ENCODE results near the gene NOM1. TPM values are rescaled to one million over a fixed set of nuclear protein-coding genes. Genes with fewer than 3 reads are reported as not detected.
A peak's percentile ranks its signal among the peaks of the same experiment; 100 is the strongest.
"Not testable (repeated sequence)": the region's sequence is repeated elsewhere in the genome, so short reads cannot be mapped to it uniquely, and the experiment has no call there.

NOM1 gene
- total RNA-seq, 1 donor from 2014 or later: 20.1 TPM

DNA sequence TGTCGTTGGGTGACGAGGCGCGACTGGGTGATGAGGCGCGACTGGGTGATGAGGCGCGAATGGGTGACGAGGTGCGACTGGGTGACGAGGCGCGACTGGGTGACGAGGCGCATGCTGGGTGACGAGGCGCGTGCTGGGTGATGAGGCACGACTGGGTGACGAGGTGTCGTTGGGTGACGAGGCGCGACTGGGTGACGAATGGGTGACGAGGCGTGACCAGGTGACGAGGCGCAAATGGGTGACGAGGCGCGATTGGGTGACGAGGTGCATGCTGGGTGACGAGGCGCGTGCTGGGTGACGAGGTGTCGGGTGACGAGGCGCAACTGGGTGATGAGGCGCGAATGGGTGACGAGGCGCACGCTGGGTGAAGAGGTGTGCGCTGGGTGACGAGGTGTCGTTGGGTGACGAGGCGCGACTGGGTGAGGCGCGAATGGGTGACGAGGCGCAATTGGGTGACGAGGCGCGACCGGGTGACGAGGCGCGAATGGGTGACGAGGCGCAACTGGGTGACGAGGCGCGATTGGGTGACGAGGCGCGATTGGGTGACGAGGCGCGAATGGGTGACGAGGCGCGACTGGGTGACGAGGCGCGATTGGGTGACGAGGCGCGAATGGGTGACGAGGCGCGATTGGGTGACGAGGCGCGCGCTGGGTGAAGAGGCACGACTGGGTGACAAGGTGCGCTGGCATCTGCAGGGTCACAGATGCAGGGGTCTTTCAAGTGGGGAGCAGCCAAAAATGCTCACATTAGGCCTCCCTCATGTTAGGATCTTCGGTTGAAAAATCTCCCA, 7.9 kb upstream of the NOM1 start:
- DNase-seq (ENCODE audit: low read depth): no peak

DNA sequence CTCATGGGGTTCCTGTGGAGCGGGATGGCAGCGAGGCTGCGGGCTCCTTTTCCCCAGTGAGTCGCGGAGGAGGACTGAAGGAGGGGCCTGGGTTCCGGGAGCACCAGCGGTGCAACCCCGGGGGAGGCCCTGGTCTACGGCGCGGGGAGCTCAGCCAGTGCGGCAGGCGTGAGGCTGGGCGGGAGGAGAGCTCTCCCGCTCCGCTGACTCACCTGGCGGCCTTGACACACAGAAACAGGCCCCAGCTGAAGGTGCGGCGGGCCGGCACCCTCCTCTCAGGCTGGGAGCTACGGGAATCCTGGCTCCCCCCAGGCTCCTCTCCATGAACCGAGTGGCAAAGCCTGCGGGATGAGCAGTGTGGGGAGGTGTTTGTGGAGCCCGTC, 6.8 kb upstream of the NOM1 start:
- DNase-seq (ENCODE audit: low read depth): no peak

DNA sequence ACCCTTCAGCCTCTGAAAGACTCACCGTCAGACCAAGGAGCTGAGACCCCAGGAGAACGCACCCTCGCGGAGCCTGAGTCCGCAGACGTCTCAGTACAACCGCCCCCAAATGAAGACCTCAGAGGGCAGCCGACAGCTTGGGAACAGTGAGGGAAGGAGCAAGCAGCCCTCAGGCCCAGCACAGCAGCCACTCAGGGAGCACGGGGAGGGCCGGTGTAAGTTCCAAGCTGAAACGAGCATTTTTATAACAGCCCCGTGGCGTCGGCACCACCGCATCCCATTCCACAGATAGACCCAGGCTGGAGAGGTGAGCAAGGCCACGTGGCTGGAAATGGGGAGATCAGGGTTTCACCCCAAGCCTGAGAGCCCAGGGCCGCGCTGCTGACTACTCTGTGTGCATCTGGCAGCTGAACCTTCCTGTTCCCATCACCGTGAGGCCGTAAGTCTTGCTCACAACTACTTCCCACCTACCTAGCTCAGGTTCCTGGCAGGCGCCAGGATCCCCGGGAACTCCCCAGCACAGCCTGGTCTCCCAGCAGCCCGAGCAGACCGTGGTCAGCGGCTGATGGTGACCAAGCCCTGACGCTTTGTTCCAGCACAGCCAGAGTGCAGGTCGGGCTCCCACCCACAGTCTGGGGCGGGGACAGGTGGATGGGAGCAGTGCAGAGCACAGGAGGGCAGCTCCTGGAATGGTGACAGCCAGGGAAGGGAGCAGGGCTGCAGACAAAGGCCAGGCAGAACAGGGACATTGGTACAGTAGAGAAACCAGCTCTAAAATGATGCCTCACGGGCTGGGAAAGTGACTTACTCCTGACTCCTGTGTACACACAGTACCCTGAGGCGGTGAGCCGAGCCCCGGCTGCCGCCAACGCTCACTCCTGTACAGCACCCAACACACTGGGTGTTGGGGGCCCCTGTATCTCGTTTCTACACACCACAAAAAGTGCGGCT, 6.1 kb upstream of the NOM1 start:
- peak; percentile 35 for DNase-seq (ENCODE audit: low read depth)

DNA sequence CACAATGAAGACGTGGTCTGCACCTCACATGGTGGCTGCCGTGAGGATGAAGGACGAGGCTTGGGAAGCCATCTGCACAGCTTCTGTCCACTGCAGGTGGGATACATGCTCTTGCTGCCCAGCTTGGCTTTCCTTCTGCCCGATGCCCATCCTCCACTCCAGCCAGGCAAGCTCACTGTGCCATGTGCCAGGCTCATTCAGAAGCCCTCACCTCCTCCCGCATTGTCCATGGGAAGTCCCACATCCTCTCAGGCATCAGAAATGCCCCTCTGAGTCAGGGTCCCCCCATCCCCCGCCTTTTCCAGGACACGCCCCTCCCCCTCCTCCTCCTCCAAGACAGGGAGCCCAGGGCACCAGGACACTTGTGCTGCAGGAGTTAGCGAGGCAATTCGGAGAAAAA, 4.6 kb upstream of the NOM1 start:
- no peak for DNase-seq (ENCODE audit: low read depth)

DNA sequence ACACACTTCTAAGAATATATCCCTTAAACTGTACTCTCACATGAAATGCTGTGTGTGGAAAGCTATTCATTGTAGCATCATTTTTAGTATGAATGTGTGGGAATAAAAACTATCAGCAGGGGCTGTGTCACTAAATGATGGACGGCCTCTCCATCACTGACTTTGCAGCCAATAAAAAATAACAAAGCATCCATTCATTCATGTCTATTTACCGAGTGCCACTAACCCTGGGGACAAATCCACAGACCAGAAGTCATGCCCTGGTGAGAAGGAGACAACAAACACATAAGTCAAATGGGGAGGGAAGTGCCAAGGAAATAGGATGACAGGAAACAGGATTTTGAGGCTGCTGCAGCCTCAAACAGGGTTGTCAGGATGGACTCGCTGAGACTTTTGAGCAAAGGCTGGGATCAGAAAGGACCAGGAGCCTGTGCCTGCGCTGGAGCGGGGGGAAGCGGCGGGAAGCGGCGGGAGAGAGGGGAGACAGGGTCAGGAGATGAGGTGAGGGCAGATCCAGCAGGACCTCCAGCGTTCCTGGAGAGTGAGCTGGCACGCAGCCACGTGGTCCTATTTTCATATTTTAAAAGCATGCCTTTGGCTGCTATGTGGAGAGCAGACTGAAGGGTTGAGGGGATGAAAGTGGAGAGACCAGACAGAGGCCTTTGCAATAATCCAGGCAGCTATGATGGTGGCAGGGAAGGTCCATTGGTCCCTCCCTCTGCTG, 2.2 kb upstream of the NOM1 start:
- DNase-seq (ENCODE audit: low read depth): no peak

DNA sequence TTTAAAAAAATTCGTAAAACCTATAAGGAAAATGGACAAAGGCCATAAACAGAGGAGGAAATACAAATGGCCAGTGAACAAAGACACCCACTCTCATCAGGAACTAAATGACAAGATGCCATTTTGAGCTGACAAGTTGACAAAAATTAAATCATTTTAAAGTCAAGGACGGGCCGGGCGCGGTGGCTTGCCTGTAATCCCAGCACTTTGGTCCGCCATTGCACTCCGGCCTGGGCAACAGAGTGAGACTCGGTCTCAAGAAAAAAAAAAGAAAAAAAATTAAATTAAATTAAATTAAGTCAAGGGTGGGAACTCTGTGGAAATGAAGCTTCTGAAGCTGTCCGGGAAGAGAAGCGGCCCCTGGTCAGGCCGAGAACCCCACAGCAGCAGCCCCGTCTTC, 1.2 kb upstream of the NOM1 start:
- DNase-seq (ENCODE audit: low read depth): no peak

DNA sequence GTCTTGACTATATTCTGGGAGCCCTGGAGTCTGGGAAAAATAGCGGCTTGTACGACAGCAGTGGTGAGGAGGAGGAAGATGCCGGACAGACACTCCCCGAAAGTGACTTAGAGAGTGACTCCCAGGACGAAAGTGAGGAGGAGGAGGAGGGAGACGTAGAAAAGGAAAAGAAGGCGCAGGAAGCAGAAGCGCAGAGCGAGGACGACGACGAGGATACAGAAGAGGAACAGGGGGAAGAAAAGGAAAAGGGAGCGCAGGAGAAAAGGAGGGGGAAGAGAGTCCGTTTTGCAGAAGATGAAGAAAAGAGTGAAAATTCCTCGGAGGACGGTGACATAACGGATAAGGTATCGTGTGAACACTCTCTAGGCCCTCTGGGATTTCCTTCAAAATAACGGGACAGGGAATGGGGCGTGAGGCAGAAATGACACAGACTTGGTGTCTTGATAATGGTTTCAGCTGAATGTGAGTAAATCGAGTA, 908 bp downstream of the NOM1 start:
- no peak for DNase-seq (ENCODE audit: low read depth)

DNA sequence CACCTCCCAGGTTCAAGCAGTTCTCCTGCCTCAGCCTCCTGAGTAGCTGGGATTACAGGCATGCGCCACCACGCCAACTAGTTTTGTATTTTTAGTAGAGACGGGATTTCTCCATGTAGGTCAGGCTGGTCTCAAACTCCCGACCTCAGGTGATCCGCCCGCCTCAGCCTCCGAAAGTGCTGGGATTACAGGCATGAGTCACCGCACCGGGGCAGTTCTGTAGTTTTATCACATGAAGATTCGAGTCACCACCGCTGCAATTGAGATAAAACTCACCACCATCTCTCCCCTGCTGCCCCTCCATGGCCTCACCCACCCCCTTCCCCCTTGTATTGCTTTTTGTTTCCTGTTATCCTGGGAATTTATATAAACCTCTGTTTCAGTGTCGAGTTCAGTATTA, 3.7 kb downstream of the NOM1 start:
- not testable (repeated sequence) for DNase-seq (ENCODE audit: low read depth)

DNA sequence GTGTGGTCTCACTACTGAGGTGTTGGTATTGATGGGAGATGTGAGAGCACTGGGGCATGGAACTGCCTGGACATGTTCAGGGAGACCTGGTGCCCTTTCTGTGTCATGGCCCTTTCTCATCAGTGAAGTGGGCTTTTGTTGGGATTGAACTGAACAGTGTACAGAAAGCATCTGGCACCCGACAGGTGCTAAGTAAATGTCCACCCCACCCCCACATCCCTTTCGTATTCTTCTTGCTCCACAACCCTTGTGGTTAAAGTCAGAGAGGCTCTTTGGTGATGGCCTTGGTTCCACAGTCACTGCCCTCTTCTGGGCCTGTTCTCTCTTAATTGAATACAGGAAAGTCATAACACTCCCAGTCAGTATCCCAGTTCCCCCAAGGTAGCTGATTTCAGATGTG, 5.4 kb downstream of the NOM1 start:
- DNase-seq (ENCODE audit: low read depth): no peak

DNA sequence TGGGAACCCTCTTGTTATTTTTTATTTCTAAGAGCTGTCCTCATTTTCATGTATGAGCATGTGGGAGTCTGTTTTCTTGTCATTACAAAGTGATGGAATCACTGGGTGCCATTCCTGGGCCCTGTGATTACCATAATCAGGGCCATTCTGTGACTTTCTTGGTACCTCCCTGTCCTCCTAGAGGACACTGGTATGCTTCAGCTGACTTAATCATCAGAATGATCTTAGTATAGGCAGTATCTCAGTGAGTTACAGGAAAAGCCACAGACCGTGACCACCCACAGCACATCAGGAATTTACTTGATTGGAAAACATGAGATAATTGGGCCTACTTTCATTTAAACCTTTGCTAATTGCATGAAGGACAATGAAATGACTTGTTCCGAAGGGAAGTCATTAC, 7.2 kb downstream of the NOM1 start:
- DNase-seq (ENCODE audit: low read depth): peak; percentile 44

DNA sequence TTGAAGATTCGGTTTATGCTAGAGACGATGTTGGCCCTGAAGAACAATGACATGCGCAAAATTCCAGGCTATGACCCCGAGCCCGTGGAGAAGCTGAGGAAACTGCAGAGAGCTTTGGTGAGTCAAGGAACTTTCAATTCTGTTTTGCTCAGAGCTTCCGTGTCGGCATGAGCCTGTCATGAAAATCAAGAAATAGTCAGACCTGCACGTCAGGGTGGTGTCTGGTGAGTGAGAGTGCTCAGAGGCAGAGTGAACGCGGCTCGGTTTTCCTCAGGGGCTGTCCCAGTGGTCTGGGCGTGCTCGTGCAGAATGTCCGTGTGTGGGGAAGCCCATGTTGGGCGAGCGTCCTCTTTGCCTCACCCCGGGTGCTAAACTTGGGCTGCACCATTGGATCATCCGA, 12.6 kb downstream of the NOM1 start:
- no peak for DNase-seq (ENCODE audit: low read depth)

DNA sequence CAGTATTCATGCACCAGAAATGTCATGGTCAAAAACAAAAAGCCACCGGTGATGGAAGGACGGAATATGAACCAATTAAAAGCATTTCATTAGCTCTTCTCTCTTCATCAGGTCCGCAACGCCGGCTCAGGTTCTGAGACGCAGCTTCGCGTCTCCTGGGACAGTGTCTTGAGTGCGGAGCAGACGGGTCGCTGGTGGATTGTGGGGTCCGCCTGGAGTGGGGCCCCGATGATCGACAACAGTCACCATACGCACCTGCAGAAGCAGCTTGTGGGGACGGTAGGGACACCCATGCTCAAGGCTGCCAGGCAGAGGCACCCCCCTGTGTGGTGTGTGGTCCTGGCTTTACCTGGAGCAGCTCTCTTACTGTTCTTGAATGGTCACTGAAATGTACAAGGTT, 13.4 kb downstream of the NOM1 start:
- no peak for DNase-seq (ENCODE audit: low read depth)

DNA sequence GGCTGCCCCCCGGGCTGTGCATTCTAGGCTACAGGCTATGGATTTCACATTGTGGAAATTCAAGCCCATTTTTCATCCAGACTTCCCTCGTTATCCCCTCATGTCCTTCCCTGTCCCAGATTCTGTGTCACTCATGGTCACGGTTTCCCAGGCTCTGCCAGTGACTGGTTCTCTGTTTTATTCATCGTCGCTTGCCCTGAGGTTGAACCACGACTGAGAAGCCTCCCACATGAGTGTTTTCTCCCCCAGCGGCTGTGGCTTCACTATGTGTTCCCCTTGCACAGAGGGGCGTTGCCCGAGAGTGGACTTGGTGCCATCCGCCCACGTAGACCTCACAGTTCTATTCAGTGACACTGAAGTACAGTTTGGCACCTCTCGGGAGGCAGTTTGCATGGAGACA, 14.0 kb downstream of the NOM1 start:
- no peak for DNase-seq (ENCODE audit: low read depth)

DNA sequence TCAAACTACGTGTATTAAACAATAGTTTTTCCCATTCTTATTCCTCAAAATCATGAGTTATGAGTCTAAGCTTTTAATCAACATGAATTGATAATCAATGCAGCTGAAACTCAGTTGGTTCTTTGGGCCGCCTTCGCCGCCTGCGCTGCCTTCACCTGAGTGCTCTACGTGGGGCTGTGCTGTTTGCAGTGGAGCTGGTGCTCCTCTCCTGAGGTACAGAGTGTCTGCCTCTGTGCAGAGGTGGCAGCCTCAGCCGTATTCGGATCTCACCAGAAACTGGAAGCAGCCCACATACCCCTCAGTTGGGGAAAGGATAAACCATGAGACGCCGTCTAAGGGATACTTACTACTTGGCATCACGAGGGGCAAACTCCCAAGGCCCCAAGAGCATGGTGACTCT, 15.5 kb downstream of the NOM1 start:
- DNase-seq (ENCODE audit: low read depth): no peak

DNA sequence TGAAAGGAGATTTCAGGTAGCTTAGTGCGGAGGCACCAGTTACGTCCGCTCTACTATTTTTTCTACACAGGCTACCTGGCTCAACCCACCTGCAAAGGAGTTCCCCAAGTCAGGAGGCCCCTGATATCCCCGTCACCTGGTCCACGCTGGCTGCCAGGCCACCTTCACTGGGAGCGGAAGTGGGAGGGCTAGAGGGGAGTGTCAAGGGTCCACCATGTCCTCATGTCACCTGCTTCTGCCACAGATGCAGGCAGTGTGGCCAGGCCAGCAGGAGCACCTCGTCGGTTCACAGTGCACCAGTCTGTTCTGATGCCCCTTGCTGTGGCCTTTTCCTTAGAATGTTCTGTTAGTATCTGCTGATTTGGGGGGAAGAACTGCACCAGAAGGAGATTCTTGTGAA, 16.9 kb downstream of the NOM1 start:
- DNase-seq (ENCODE audit: low read depth): no peak

DNA sequence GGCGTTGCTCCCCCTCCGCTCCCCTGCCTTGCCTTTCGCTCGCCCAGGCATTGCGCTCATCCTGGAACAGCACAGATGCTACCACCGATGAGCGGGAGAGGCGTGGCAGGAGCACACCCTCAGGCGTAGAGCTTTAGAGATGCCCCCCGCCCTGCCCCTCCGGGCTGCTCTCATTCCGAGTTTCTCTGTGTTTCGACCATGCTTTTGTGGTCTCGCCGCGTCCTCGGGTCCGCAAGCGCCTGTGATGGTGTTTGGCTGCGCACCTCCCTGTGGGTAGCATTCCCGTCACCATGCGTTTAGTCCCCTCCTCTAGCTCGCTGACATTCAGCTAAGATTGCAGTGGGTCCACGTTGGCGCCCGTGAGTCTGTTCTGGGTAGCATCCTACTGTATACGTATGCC, 18.7 kb downstream of the NOM1 start:
- no peak for DNase-seq (ENCODE audit: low read depth)

DNA sequence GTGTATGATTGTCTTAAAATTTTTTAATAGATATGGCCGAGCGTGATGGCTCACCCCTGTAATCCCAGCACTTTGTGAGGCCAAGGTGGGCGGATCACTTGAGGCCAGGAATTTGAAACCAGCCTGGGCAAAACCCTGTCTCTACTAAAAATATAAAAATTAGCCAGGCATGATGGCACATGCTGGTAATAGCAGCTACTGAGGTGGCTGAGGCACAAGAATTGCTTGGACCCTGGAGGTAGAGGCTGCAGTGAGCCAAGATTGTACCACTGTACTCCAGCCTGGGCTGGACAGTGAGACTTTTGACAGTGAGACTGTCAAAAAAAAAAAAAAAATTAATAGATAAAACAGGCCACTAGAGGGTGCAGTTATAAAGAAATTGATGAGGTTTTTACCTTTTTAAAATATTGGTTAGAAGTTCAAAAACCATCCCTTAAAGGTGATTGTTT, 20.5 kb downstream of the NOM1 start:
- DNase-seq (ENCODE audit: low read depth): peak; percentile 25

DNA sequence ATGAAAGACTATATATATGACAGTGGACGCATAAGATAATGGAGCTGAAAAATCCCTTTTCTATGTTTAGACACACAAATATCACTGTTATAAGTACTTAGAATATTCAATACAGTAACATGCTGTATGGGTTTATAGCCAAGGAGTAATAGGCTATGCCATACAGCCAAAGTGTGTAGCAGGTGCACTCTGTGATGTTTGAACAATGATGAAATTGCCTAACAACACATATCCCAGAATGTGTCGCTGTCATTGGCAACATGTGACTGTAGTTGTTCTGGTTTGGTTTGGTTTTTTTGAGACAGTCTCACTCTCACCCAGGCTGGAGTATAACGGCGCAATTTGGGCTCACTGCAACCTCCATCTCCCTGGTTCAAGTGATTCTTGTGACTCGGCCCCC, 26.1 kb downstream of the NOM1 start:
- DNase-seq (ENCODE audit: low read depth): no peak

DNA sequence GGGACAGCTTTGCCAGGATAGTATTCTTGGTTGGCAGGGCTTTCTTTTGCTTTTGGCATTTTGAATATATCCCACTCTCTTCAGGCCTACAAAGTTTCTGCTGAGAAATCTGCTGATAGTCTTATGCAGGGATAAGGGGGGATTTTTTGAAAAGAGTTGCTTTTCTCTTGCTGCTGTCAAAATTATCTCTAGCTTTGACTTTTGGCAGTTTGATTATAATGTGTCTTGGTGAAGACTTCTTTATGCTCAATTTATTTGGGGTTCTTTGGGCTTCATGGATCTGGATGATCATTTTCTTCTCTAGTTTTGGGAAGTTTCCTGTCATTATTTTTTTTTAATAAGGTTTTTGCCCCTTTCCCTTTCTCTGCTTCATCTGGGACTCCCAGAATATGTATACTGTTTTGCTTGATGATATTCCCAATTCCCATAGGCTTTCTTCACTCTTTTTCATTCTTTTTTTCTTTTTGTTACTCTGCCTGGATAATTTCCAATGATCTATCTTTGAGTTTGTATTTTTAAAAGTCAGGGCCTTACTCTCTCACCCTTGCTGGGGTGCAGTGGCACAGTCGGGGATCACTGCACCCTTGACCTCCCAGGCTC, 29.6 kb downstream of the NOM1 start:
- DNase-seq (ENCODE audit: low read depth): no peak

DNA sequence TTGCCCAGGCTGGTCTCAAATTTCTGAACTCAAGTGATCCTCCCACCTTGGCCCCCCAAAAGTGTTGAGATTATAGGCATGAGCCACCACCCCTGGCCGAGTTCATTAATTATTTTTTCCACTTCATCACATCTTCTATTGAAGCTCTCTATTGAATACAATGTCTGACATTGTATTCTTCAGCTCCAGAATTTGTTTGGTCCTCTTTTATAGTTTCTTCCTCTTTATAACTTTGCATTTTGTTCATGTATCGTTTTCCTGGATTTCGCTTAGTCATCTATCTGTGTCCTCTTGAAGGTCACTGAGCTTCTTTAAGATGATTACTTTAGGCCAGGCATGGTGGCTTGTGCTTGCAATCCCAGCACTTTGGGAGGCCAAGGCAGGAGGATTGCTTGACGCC, 30.2 kb downstream of the NOM1 start:
- DNase-seq (ENCODE audit: low read depth): no peak

DNA sequence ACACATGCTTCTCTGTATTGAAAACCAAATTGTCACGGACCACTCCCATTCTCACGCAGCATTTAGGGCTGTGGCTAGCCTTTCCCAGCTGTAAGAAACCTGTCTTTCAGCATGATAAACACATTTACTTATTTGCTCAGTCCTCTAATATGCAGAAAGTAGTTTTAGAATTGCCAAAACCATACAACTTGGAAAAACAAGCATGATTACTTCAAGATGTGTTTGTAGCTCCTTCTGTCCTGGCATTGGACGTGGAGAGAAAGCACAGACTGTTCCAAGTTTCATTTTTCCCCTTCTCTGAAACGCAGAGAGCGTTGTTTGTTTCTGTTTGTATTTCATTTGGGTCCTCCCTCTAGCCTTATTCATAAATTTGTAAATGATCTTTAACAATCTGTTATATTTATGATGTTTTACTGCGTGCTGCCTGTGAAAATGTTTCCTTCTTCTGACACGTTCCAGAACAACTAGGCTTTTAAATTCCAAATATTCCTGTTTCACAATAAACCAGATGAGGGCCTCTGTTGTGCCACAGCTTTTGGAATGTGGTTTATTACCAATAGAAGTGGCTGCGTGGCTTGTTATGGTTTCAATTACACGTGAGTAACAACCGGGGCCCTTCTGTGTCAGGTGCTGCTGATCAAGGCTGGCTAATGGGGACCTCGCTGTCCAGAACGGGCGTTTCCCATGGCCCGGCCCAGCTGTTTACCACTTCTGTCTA, 34.8 kb downstream of the NOM1 start:
- no peak for DNase-seq (ENCODE audit: low read depth)
